IMR-90 (cell line): Measurements from ENCODE around the gene CLK2. TPM values are rescaled to one million over a fixed set of nuclear protein-coding genes. Genes with fewer than 3 reads are reported as not detected.
A peak's percentile ranks its signal among the peaks of the same experiment; 100 is the strongest.

ENCODE experiments used
- ATAC-seq: fragments of 200-7000 bp; cut with Tn5 transposase; 2 replicates; pipeline ENCODE4 v1.9.1; 2020; ENCODE audit warnings: low read depth, mild to moderate bottlenecking, moderate library complexity
- BruUV-seq: library from RNA; stranded (reverse); fragments of 400-500 nt; replicated peaks from 2 replicates; lab custom pipeline; 2021; lab: Mats Ljungman, UMichigan
- CTCF ChIA-PET: fragments of 300-600 bp; formaldehyde crosslinking; extraction: SDS; loops from one replicate; lab custom pipeline; 2021; ENCODE audit warnings: antibody characterized with exemption; lab: Yijun Ruan, JAX
- POLR2A ChIA-PET: fragments of 300-600 bp; sonication (Branson Sonifier 250); formaldehyde crosslinking; loops from one replicate; lab custom pipeline; 2022; ENCODE audit warnings: antibody characterized with exemption; ENCODE audit not compliant: unreplicated experiment; lab: Charles Lee
- DNase-seq: peaks from one replicate; pipeline ENCODE4 v3.0.0; 2013
- H2AFZ ChIP-seq: replicated peaks from 2 replicates; pipeline ENCODE3; 2013; ENCODE audit warnings: low read length, mild to moderate bottlenecking; ENCODE audit not compliant: poor library complexity
- H2AK5ac ChIP-seq: 2 replicates; pipeline ENCODE4 v1.6.1; 2013; ENCODE audit warnings: low read depth, low read length, inconsistent platforms
- H2AK9ac ChIP-seq: replicated peaks from 2 replicates; pipeline ENCODE3; 2013; ENCODE audit warnings: mild to moderate bottlenecking, low read depth, low read length, moderate library complexity; ENCODE audit not compliant: poor library complexity
- H2BK120ac ChIP-seq: 2 replicates; pipeline ENCODE4 v1.6.1; 2013; ENCODE audit warnings: low read depth, low read length, inconsistent platforms
- H2BK15ac ChIP-seq: 3 replicates; pipeline ENCODE4 v1.6.1; 2013; ENCODE audit warnings: low read depth, low read length, inconsistent platforms
- H2BK20ac ChIP-seq: 2 replicates; pipeline ENCODE4 v1.6.1; 2013; ENCODE audit warnings: low read depth, mild to moderate bottlenecking, inconsistent platforms, low read length, moderate library complexity
- H2BK5ac ChIP-seq: 2 replicates; pipeline ENCODE4 v1.6.1; 2013; ENCODE audit warnings: mild to moderate bottlenecking, low read depth, low read length, inconsistent platforms; ENCODE audit not compliant: poor library complexity, severe bottlenecking
- H3K14ac ChIP-seq: replicated peaks from 2 replicates; pipeline ENCODE4 v1.6.1; 2013; ENCODE audit warnings: low read depth, low read length, inconsistent platforms
- H3K18ac ChIP-seq: 2 replicates; pipeline ENCODE4 v1.6.1; 2013; ENCODE audit warnings: low read depth, low read length, control low read depth
- H3K23ac ChIP-seq: 2 replicates; pipeline ENCODE4 v1.6.1; 2013; ENCODE audit warnings: low read depth, low read length, inconsistent platforms
- H3K27ac ChIP-seq: 2 replicates; pipeline ENCODE4 v1.5.1; 2013; ENCODE audit warnings: mild to moderate bottlenecking, control low read depth, low read length; ENCODE audit not compliant: insufficient read depth
- H3K27me3 ChIP-seq: 2 replicates; pipeline ENCODE4 v1.6.1; 2013; ENCODE audit warnings: low read length; ENCODE audit not compliant: control insufficient read depth, insufficient read depth
- H3K36me3 ChIP-seq: 2 replicates; pipeline ENCODE4 v1.6.1; 2013; ENCODE audit warnings: low read length, mixed read lengths; ENCODE audit not compliant: control insufficient read depth, insufficient read depth
- H3K4ac ChIP-seq: 2 replicates; pipeline ENCODE4 v1.6.1; 2013; ENCODE audit warnings: low read depth, low read length, inconsistent platforms
- H3K4me1 ChIP-seq: 2 replicates; pipeline ENCODE4 v1.6.1; 2013; ENCODE audit warnings: low read length, mixed read lengths; ENCODE audit not compliant: control insufficient read depth, insufficient read depth
- H3K4me2 ChIP-seq: 2 replicates; pipeline ENCODE4 v1.6.1; 2013; ENCODE audit warnings: low read depth, mild to moderate bottlenecking, control low read depth, low read length, moderate library complexity
- H3K4me3 ChIP-seq: 2 replicates; pipeline ENCODE4 v1.5.1; 2013; ENCODE audit warnings: low read depth, mild to moderate bottlenecking, control low read depth, low read length, moderate library complexity; ENCODE audit not compliant: insufficient read depth
- H3K56ac ChIP-seq: 2 replicates; pipeline ENCODE4 v1.6.1; 2013; ENCODE audit warnings: low read length, inconsistent platforms; ENCODE audit not compliant: insufficient read depth; ENCODE audit errors: extremely low read depth
- H3K79me1 ChIP-seq, 2 experiments: 2 replicates each; pipeline ENCODE4 v1.6.1; 2013; ENCODE audit warnings: low read length in 2 of 2, inconsistent platforms in 1 of 2, low read depth in 1 of 2
- H3K9ac ChIP-seq: 2 replicates; pipeline ENCODE4 v1.6.1; 2013; ENCODE audit warnings: low read depth, low read length, control low read depth
- H3K9me1 ChIP-seq: 2 replicates; pipeline ENCODE4 v1.6.1; 2013; ENCODE audit warnings: low read length, inconsistent platforms; ENCODE audit not compliant: insufficient read depth
- H3K9me3 ChIP-seq: 2 replicates; pipeline ENCODE4 v1.6.1; 2013; ENCODE audit warnings: low read length; ENCODE audit not compliant: control insufficient read depth, insufficient read depth
- H4K20me1 ChIP-seq: 2 replicates; pipeline ENCODE4 v1.6.1; 2013; ENCODE audit warnings: low read length, inconsistent platforms; ENCODE audit not compliant: insufficient read depth
- H4K5ac ChIP-seq: 2 replicates; pipeline ENCODE4 v1.6.1; 2013; ENCODE audit warnings: mild to moderate bottlenecking, low read depth, low read length, control low read depth
- H4K8ac ChIP-seq, 2 experiments: 2 replicates each; pipeline ENCODE4 v1.6.1; 2013; ENCODE audit warnings: low read depth in 2 of 2, low read length in 2 of 2, control low read depth in 1 of 2, inconsistent platforms in 1 of 2
- H4K91ac ChIP-seq: 2 replicates; pipeline ENCODE4 v1.6.1; 2013; ENCODE audit warnings: low read depth, low read length, inconsistent platforms; ENCODE audit not compliant: insufficient read depth
- BHLHE40 ChIP-seq: fragments of 150-350 bp; IDR thresholded peaks from 2 replicates; pipeline ENCODE4 v1.6.1; 2016; ENCODE audit warnings: mild to moderate bottlenecking, low read depth, low read length
- CEBPB ChIP-seq: IDR thresholded peaks from 2 replicates; pipeline ENCODE4 v1.6.1; 2012; ENCODE audit warnings: low read depth, low read length, improper control_type of control experiment
- CHD1 ChIP-seq: IDR thresholded peaks from 2 replicates; pipeline ENCODE4 v1.6.1; 2012; ENCODE audit warnings: low read depth, low read length, improper control_type of control experiment
- MAFK ChIP-seq: IDR thresholded peaks from 2 replicates; pipeline ENCODE4 v1.6.1; 2012; ENCODE audit warnings: low read depth, low read length, improper control_type of control experiment
- MAZ ChIP-seq: IDR thresholded peaks from 2 replicates; pipeline ENCODE4 v1.6.1; 2012; ENCODE audit warnings: low read depth, mild to moderate bottlenecking, low read length, improper control_type of control experiment, moderate library complexity, borderline replicate concordance
- RAD21 ChIP-seq: IDR thresholded peaks from 2 replicates; pipeline ENCODE4 v1.6.1; 2012; ENCODE audit warnings: low read length, improper control_type of control experiment
- RCOR1 ChIP-seq: IDR thresholded peaks from 2 replicates; pipeline ENCODE4 v1.6.1; 2012; ENCODE audit warnings: mild to moderate bottlenecking, low read length, improper control_type of control experiment; ENCODE audit not compliant: insufficient replicate concordance
- WGBS, 2 experiments: methylation state at CpG; one replicate each; pipeline versions ENCODE4 v1.1.5 to v1.1.7; 2013; ENCODE audit warnings: missing lambda C conversion rate in 2 of 2; ENCODE audit not compliant: insufficient read length in 1 of 2; ENCODE audit errors: extremely low coverage in 2 of 2; 5-methylcytosine and 5-hydroxymethylcytosine counted together
- dilution Hi-C: fragments of 300-500 bp; cut with HindIII; formaldehyde crosslinking; loops from one replicate; pipeline ENCODE4 v1.14.3; 2018; ENCODE audit warnings: low sequenced_read_pairs; ENCODE audit not compliant: unreplicated experiment
- in situ Hi-C: fragments of 300-500 bp; cut with MboI; formaldehyde crosslinking; loops from 3 replicates; pipeline ENCODE4 v1.14.3; 2019; ENCODE audit warnings: low sequenced_read_pairs, inconsistent platforms, mixed read lengths
- intact Hi-C: fragments of 100-400 bp; cut with micrococcal nuclease; formaldehyde crosslinking; loops from 2 replicates; pipeline ENCODE4 v1.10.0; 2022
- polyA plus RNA-seq, 3 experiments: library from polyadenylated mRNA; depleted of rRNA; stranded (reverse); fragments of >200 nt; gene quantifications; 2 replicates each; pipeline ENCODE4 v1.2.3, GENCODE V29; 2012; ENCODE audit warnings: low replicate concordance in 1 of 3
- total RNA-seq: library from RNA; depleted of rRNA; stranded (reverse); fragments of >200 nt; gene quantifications from 2 replicates; pipeline ENCODE4 v1.2.3, GENCODE V29; 2012
- TF ChIP-seq, protein P1 (sequence below): fragments of 150-350 bp; IDR thresholded peaks from 2 replicates; pipeline ENCODE4 v1.6.1; 2017; ENCODE audit warnings: mild to moderate bottlenecking, antibody characterized with exemption, low read length, low read depth

Gene CLK2
- total and polyA plus RNA-seq, 2 of the 4 experiments (the other 2 are of a cell fraction), result 19.7 to 61.2 TPM

GRCh38 chr1:155295183-155295941 lies 22.1 kb upstream of the CLK2 start:
- Histone ChIP-seq H3K4me1 (no peaks in the 10 kb centered on the region), H3K4me2 (no peak overlapping the region; the same call in 1 of the 2 replicates), H2BK120ac (no peak overlapping the region), H3K9ac (no peak overlapping the region), H4K20me1 (no peaks in the 10 kb centered on the region), H3K4me3 (no peak overlapping the region), H2AK9ac (no peak overlapping the region), H2AFZ (peak overlapping the region; percentile 70), H4K5ac (no peak overlapping the region), H4K91ac (no peak overlapping the region), H3K23ac (no peak overlapping the region), H2BK5ac (no peak overlapping the region), H3K9me1 (no peaks in the 10 kb centered on the region), H3K27ac (no peak overlapping the region), H3K36me3 (no peaks in the 10 kb centered on the region), H2BK20ac (no peak overlapping the region), H3K27me3 (peaks cover 54% of the 10 kb centered on the region), H3K4ac (no peak overlapping the region), H3K79me1 (no peaks in the 10 kb centered on the region), H3K14ac (no peak overlapping the region), H3K18ac (no peak overlapping the region), H3K56ac (no peak overlapping the region), H2BK15ac (no peak overlapping the region), H3K9me3 (peaks cover 2% of the 10 kb centered on the region; the same call in 1 of the 2 replicates), H4K8ac (no peak overlapping the region), H2AK5ac (no peak overlapping the region)
- ChIA-PET POLR2A (no interaction called here), CTCF (interaction anchor here (0.6 kb wide), 1 partner anchor 20 kb away, joined by 8 read pairs; no protein-coding TSS in a partner anchor)
- no peak for TF ChIP-seq MAFK
- no peak for TF ChIP-seq RCOR1
- no peak for TF ChIP-seq MAZ
- TF ChIP-seq, protein P1, sequence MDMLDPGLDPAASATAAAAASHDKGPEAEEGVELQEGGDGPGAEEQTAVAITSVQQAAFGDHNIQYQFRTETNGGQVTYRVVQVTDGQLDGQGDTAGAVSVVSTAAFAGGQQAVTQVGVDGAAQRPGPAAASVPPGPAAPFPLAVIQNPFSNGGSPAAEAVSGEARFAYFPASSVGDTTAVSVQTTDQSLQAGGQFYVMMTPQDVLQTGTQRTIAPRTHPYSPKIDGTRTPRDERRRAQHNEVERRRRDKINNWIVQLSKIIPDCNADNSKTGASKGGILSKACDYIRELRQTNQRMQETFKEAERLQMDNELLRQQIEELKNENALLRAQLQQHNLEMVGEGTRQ, result no peak
- no peak for TF ChIP-seq BHLHE40
- TF ChIP-seq CEBPB, result no peak
- TF ChIP-seq CHD1, result no peak
- no peak for TF ChIP-seq RAD21
- intact Hi-C loops (no loop called here), in situ Hi-C loops (no loop called here), dilution Hi-C loops (no loop called here)
- BruUV-seq, result no TSS peak
- no peak for DNase-seq
- 8% methylated on average over 13 of the region's 47 CpGs; no CpG with 5 or more reads in 1 of the 2 experiments for WGBS, 2 experiments
- no peak for ATAC-seq
